Body of pancreas (tissue), 4 donors: ENCODE measurements around the gene KRT25.

Experiments used
- POLR2A ChIP-seq, 3 donors: fragments of 450-650 bp; IDR thresholded peaks; one replicate each; pipeline ENCODE4 v1.6.1; 2016; ENCODE audit warnings: antibody characterized with exemption in 3 of 3, mild to moderate bottlenecking in 2 of 3
- TF ChIP-seq, protein P1 (sequence below), 7 experiments: fragments of 450-650 bp in 4 of 7; fragments of 200-600 bp in 3 of 7; sonication (generic) in 3 of 7; IDR thresholded peaks; one replicate each; pipeline ENCODE4 v1.5.1; 2016 to 2019; ENCODE audit warnings: antibody characterized with exemption in 7 of 7

DNA sequence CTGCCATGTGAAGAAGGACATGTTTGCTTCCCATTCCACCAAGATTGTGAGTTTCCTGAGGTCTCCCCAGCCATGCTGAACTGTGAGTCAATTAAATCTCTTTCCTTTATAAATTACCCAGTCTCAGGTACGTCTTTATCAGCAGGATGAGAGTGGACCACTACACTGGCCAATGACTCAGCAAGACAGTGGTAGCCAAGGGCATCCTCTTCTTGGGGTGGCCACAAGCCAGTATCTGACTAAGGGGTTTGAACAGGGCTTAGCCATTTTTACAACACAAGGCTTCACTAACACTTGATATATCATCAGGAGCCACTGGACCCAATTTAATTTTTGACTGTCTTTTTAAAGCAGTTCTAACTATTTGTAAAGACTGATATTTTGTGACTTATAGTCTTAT is 30.5 kb downstream of the KRT25 start:
- TF ChIP-seq, protein P1, sequence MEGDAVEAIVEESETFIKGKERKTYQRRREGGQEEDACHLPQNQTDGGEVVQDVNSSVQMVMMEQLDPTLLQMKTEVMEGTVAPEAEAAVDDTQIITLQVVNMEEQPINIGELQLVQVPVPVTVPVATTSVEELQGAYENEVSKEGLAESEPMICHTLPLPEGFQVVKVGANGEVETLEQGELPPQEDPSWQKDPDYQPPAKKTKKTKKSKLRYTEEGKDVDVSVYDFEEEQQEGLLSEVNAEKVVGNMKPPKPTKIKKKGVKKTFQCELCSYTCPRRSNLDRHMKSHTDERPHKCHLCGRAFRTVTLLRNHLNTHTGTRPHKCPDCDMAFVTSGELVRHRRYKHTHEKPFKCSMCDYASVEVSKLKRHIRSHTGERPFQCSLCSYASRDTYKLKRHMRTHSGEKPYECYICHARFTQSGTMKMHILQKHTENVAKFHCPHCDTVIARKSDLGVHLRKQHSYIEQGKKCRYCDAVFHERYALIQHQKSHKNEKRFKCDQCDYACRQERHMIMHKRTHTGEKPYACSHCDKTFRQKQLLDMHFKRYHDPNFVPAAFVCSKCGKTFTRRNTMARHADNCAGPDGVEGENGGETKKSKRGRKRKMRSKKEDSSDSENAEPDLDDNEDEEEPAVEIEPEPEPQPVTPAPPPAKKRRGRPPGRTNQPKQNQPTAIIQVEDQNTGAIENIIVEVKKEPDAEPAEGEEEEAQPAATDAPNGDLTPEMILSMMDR (IDR thresholded peaks at IDR 0.05), result no peak
- TF ChIP-seq POLR2A (IDR thresholded peaks at IDR 0.05), result no peak
